Caco-2 (cell line): ENCODE measurements around the gene MEGF6. TPM values are rescaled to one million over a fixed set of nuclear protein-coding genes. Genes with fewer than 3 reads are reported as not detected.

Experiments
- BruUV-seq: library from RNA; stranded (reverse); fragments of 400-500 nt; replicated peaks from 2 replicates; lab custom pipeline; 2021; lab: Mats Ljungman, UMichigan
- CTCF ChIA-PET: fragments of 300-600 bp; sonication (Branson Sonifier 250); formaldehyde crosslinking; loops from one replicate; lab custom pipeline; 2022; ENCODE audit warnings: antibody characterized with exemption; lab: Charles Lee
- POLR2A ChIA-PET: fragments of 300-600 bp; sonication (Branson Sonifier 250); formaldehyde crosslinking; loops from one replicate; lab custom pipeline; 2022; ENCODE audit warnings: antibody characterized with exemption; lab: Charles Lee
- DNase-seq, 2 experiments: peaks; one replicate each; pipeline versions ENCODE4 v3.0.0 to v3.0.0-alpha.2; 2020 to 2022
- H3K27me3 ChIP-seq: replicated peaks from 2 replicates; pipeline ENCODE4 v1.6.0; 2011; ENCODE audit warnings: low read length; ENCODE audit not compliant: control insufficient read depth, insufficient read depth
- H3K36me3 ChIP-seq: 2 replicates; pipeline ENCODE4 v1.5.1; 2011; ENCODE audit warnings: low read length; ENCODE audit not compliant: control insufficient read depth, insufficient read depth
- H3K4me1 ChIP-seq: fragments of 250-450 bp; sonication (Bioruptor Pico); 2 replicates; pipeline ENCODE4 v1.5.1; 2020; ENCODE audit warnings: mild to moderate bottlenecking
- H3K4me3 ChIP-seq: 2 replicates; pipeline ENCODE4 v1.5.1; 2011; ENCODE audit warnings: low read depth, mild to moderate bottlenecking, control low read depth, low read length
- H3K9me3 ChIP-seq: fragments of 250-450 bp; sonication (Bioruptor Pico); 2 replicates; pipeline ENCODE4 v1.5.1; 2020; ENCODE audit warnings: mild to moderate bottlenecking, moderate library complexity
- H3K27ac Mint-ChIP-seq: one replicate; pipeline ENCODE4 v1.8.0; 2022; ENCODE audit warnings: mixed read lengths; ENCODE audit not compliant: unreplicated experiment
- H3K27me3 Mint-ChIP-seq: one replicate; pipeline ENCODE4 v1.8.0; 2022; ENCODE audit warnings: mixed read lengths; ENCODE audit not compliant: insufficient read depth, unreplicated experiment
- H3K36me3 Mint-ChIP-seq: one replicate; pipeline ENCODE4 v1.8.0; 2022; ENCODE audit warnings: mild to moderate bottlenecking, mixed read lengths; ENCODE audit not compliant: insufficient read depth, unreplicated experiment
- H3K4me1 Mint-ChIP-seq: one replicate; pipeline ENCODE4 v1.8.0; 2022; ENCODE audit warnings: low read depth, mixed read lengths; ENCODE audit not compliant: unreplicated experiment
- H3K4me3 Mint-ChIP-seq: one replicate; pipeline ENCODE4 v1.8.0; 2022; ENCODE audit warnings: mild to moderate bottlenecking, moderate library complexity, mixed read lengths; ENCODE audit not compliant: unreplicated experiment
- H3K9me3 Mint-ChIP-seq: one replicate; pipeline ENCODE4 v1.8.0; 2022; ENCODE audit warnings: mixed read lengths; ENCODE audit not compliant: unreplicated experiment
- intact Hi-C: fragments of 100-400 bp; cut with micrococcal nuclease; formaldehyde crosslinking; loops from one replicate; pipeline ENCODE4 v1.10.0; 2022; ENCODE audit not compliant: unreplicated experiment
- total RNA-seq: library from RNA; stranded (reverse); gene quantifications from 2 replicates; pipeline ENCODE4 v1.2.3, GENCODE V29; 2022
- TF ChIP-seq, protein P1 (sequence below), 2 experiments: fragments of 200-600 bp in 1 of 2; IDR thresholded peaks; 1 replicate in 1 of 2; 2 replicates in 1 of 2; pipeline versions ENCODE4 v1.5.1 to v1.8.0; 2011 to 2022; ENCODE audit warnings: antibody characterized with exemption in 1 of 2, control low read depth in 1 of 2, inconsistent platforms in 1 of 2, low read depth in 1 of 2, low read length in 1 of 2, mild to moderate bottlenecking in 1 of 2, moderate library complexity in 1 of 2; ENCODE audit not compliant: insufficient read depth in 1 of 2, severe bottlenecking in 1 of 2, unreplicated experiment in 1 of 2

The MEGF6 gene
- total RNA-seq, 1 experiment from 2014 or later = 13.3 TPM

DNA sequence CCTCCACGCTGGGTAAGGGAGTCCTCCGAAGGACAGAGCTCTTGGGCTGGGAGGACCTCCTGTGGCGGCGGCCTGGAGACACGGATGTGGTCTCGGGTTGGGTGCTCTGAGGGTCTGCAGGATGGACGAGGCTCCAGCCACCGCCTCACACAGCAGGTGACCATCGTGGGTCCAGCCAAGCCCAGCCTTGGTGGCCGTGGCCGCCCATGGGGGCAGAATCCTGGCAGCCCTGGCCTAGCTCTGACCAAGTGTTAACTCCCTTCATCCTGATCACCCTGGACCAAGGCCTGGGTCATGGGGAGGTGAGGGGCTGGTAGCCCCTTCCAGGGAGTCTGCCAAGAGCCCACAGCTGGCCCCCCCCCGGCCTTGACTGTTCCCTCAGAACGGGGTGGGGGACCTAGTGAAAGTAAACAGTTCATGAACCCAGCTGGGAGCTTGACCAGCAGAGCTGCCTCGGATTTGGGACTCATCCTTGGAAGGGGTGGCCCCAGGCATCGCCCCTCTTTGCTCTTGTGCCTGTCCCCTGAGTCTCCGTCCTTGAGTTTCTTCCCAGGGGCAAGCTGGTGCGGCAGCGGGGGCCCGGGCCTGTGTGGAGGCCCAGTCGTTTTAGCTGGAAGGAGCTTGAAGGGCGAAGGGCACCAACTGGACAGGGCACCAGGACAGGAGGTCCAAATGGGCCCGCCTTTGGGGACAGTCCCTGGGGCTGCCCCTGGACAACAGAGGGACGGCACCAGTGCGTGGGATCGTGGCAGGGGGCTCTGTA is 139.0 kb downstream of the MEGF6 start:
- intact Hi-C loops = no loop called here

DNA sequence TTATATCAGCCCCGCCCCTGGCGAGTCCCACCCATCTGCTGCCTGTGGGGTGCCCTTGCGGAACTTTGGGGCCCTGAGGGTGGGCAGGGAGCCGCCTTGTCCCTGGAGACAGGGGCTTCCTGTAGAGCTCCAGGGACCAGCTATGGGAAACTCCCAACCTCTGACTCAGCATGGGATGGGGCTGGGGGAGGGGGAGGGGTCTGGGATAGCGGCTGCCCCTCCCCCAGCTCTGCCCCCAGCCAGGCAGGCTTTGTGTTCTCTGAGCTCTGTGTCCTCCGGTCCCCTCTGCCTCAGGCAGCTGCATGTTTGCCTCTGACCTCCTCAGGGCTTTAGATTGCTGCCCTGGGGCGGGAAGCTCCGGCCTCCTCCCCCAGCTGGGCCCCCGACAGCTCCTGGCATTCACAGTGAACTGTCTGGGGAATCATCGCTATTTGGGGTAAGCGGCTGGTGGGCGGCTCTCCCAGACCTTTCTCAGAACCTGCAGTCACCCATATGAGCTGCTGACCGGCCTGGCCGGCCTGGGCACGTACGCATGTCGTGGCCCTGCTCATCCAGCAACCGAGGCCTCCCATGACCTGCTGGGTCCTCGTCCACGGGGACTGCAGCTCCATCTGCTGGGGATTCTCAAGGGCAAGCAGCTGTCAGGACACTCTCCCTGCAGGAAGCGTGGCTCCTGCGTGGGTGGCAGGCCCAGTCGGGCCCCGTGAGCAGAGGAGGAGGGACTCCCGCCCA is 139.8 kb downstream of the MEGF6 start:
- peaks cover 10% of the 10 kb centered on the region for H3K4me1 Mint-ChIP-seq
- TF ChIP-seq, protein P1, sequence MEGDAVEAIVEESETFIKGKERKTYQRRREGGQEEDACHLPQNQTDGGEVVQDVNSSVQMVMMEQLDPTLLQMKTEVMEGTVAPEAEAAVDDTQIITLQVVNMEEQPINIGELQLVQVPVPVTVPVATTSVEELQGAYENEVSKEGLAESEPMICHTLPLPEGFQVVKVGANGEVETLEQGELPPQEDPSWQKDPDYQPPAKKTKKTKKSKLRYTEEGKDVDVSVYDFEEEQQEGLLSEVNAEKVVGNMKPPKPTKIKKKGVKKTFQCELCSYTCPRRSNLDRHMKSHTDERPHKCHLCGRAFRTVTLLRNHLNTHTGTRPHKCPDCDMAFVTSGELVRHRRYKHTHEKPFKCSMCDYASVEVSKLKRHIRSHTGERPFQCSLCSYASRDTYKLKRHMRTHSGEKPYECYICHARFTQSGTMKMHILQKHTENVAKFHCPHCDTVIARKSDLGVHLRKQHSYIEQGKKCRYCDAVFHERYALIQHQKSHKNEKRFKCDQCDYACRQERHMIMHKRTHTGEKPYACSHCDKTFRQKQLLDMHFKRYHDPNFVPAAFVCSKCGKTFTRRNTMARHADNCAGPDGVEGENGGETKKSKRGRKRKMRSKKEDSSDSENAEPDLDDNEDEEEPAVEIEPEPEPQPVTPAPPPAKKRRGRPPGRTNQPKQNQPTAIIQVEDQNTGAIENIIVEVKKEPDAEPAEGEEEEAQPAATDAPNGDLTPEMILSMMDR (IDR thresholded peaks at IDR 0.05; ENCODE audit: insufficient read depth in 1 of 2, low read depth in 1 of 2, low read length in 1 of 2, severe bottlenecking in 1 of 2, unreplicated experiment in 1 of 2) = peak; percentile 58 to 71
- no peaks in the 10 kb centered on the region for H3K9me3 ChIP-seq
- ChIA-PET POLR2A (interaction anchor here (0.5 to 1.4 kb wide), 2 partner anchors 18 to 1563 kb away, joined by 3 to 31 read pairs; partner anchors contain the start of gene ARHGEF16), CTCF (interaction anchor here (0.5 to 2.1 kb wide), 10 partner anchors 8 to 1276 kb away, joined by 3 to 173 read pairs (median 4); partner anchors contain the start of genes ARHGEF16 and PANK4)
- TSS peak; percentile 30 for BruUV-seq
- H3K27ac Mint-ChIP-seq = peak overlapping the region; percentile 95
- H3K36me3 Mint-ChIP-seq = peaks cover 16% of the 10 kb centered on the region
- intact Hi-C loops = loop anchor here (1.0 kb wide), 2 partner anchors 11 to 18 kb away; no protein-coding TSS in a partner anchor
- H3K4me1 ChIP-seq = peaks cover 18% of the 10 kb centered on the region
- H3K27me3 Mint-ChIP-seq = no peaks in the 10 kb centered on the region
- no peak overlapping the region for H3K4me3 Mint-ChIP-seq
- DNase-seq = peak; percentile 82 to 88
- H3K4me3 ChIP-seq = no peak overlapping the region
- no peaks in the 10 kb centered on the region for H3K9me3 Mint-ChIP-seq
- H3K36me3 ChIP-seq = no peaks in the 10 kb centered on the region; the same call in 1 of the 2 replicates
- no peaks in the 10 kb centered on the region for H3K27me3 ChIP-seq

More for the DNA sequence above, 139.0 kb downstream of the MEGF6 start:
- H3K36me3 Mint-ChIP-seq = peaks cover 18% of the 10 kb centered on the region
- H3K9me3 Mint-ChIP-seq = no peaks in the 10 kb centered on the region
- no peaks in the 10 kb centered on the region for H3K27me3 ChIP-seq
- H3K4me3 Mint-ChIP-seq = no peak overlapping the region
- H3K36me3 ChIP-seq = no peaks in the 10 kb centered on the region; the same call in 1 of the 2 replicates
- no peaks in the 10 kb centered on the region for H3K27me3 Mint-ChIP-seq
- ChIA-PET POLR2A (interaction anchor here (0.6 to 1.4 kb wide), 2 partner anchors 18 to 20 kb away, joined by 3 to 31 read pairs; partner anchors contain the start of gene ARHGEF16), CTCF (interaction anchor here (1.2 to 2.1 kb wide), 4 partner anchors 9 to 19 kb away, joined by 4 to 173 read pairs (median 5); partner anchors contain the start of gene ARHGEF16)
- peak overlapping the region; percentile 95 for H3K27ac Mint-ChIP-seq
- no peak overlapping the region for H3K4me3 ChIP-seq
- H3K4me1 ChIP-seq = peaks cover 18% of the 10 kb centered on the region
- no peaks in the 10 kb centered on the region for H3K9me3 ChIP-seq
- peaks cover 10% of the 10 kb centered on the region for H3K4me1 Mint-ChIP-seq
- DNase-seq = no peak
- no TSS peak for BruUV-seq
- TF ChIP-seq, protein P1 (IDR thresholded peaks at IDR 0.05; ENCODE audit: insufficient read depth in 1 of 2, low read depth in 1 of 2, low read length in 1 of 2, severe bottlenecking in 1 of 2, unreplicated experiment in 1 of 2) = no peak
